HG02981 (cell line): Measurements from ENCODE around the gene RGL3.
"Not testable (repeated sequence)": the region's sequence is repeated elsewhere in the genome, so short reads cannot be mapped to it uniquely, and the experiment has no call there.

Experiments
- ATAC-seq: cut with Tn5 transposase; IDR thresholded peaks from one replicate; pipeline ENCODE4 v1.9.1; 2021; ENCODE audit warnings: mild to moderate bottlenecking, moderate library complexity; ENCODE audit not compliant: unreplicated experiment

RGL3 gene

GRCh38 chr19:11450570-11451326 lies 31.6 kb upstream of the RGL3 start:
- no peak for ATAC-seq

- no peak for ATAC-seq
These were observed 29.9 kb upstream of the RGL3 start for GRCh38 chr19:11448923-11449554.

GRCh38 chr19:11448410-11448809 lies 29.3 kb upstream of the RGL3 start:
- ATAC-seq, result no peak

GRCh38 chr19:11447347-11448262 lies 28.5 kb upstream of the RGL3 start:
- ATAC-seq, result no peak

GRCh38 chr19:11446652-11447301 lies 27.7 kb upstream of the RGL3 start:
- ATAC-seq, result no peak

- no peak for ATAC-seq
These were observed 27.1 kb upstream of the RGL3 start for GRCh38 chr19:11446271-11446651.

- ATAC-seq, result no peak
These were observed 26.0 kb upstream of the RGL3 start for GRCh38 chr19:11445141-11445540.

GRCh38 chr19:11444059-11444458 lies 24.9 kb upstream of the RGL3 start:
- no peak for ATAC-seq

GRCh38 chr19:11437955-11438354 lies 18.8 kb upstream of the RGL3 start:
- no peak for ATAC-seq

GRCh38 chr19:11435833-11436313 lies 16.8 kb upstream of the RGL3 start:
- ATAC-seq, result no peak

GRCh38 chr19:11435057-11435832 lies 16.1 kb upstream of the RGL3 start, which contains the start of the genes ODAD3 and PRKCSH:
TSS of gene ODAD3 (minus strand) at chr19:11435121. CDS start at chr19:11435016, 105 bp downstream.
TSS of gene PRKCSH (plus strand) at chr19:11435635. CDS start at chr19:11436118, 483 bp downstream.
- ATAC-seq, result peak; percentile 89

GRCh38 chr19:11434703-11435056 lies 15.6 kb upstream of the RGL3 start:
- no peak for ATAC-seq

- not testable (repeated sequence) for ATAC-seq
These were observed 14.4 kb upstream of the RGL3 start for GRCh38 chr19:11433526-11433925.

- ATAC-seq, result no peak
These were observed 7.5 kb upstream of the RGL3 start for GRCh38 chr19:11426656-11427055.

GRCh38 chr19:11425719-11426457 lies 6.8 kb upstream of the RGL3 start:
- ATAC-seq, result no peak

GRCh38 chr19:11423791-11424181 lies 4.7 kb upstream of the RGL3 start:
- no peak for ATAC-seq

- no peak for ATAC-seq
These were observed 4.2 kb upstream of the RGL3 start for GRCh38 chr19:11423164-11423790.

- ATAC-seq, result peak; percentile 53
These were observed 3.3 kb upstream of the RGL3 start for GRCh38 chr19:11422163-11423065.
